ENCODE data around the gene NIN.

- TF ChIP-seq CTCF (IDR thresholded peaks at IDR 0.05) (no peak), POLR2A (IDR thresholded peaks at IDR 0.05) (no peak), POLR2AphosphoS5 (IDR thresholded peaks at IDR 0.05) (no peak), EP300 (IDR thresholded peaks at IDR 0.05) (no peak)
Observed at GRCh38 chr14:50758945-50759344, 72.0 kb downstream of the NIN start.
